A549 (cell line): Measurements from ENCODE around the gene C2CD2. TPM values are rescaled to one million over a fixed set of nuclear protein-coding genes. Genes with fewer than 3 reads are reported as not detected.

Experiments
- ATAC-seq, 2 experiments: fragments of 200-7000 bp in 1 of 2; fragments of >200 bp in 1 of 2; cut with Nextera tagmentation in 1 of 2; cut with Tn5 transposase in 1 of 2; 3 replicates each; pipeline versions ENCODE4 v1.8.0 to v1.9.1; 2018 to 2020; ENCODE audit warnings: mild to moderate bottlenecking in 1 of 2, moderate library complexity in 1 of 2
- CTCF ChIA-PET: fragments of 300-600 bp; sonication (Branson Sonifier 250); formaldehyde crosslinking; extraction: SDS; loops from one replicate; lab custom pipeline; 2021; ENCODE audit warnings: antibody characterized with exemption, inconsistent platforms; lab: Yijun Ruan, JAX
- POLR2A ChIA-PET: fragments of 350-600 bp; formaldehyde crosslinking; extraction: SDS; loops from one replicate; lab custom pipeline; 2021; ENCODE audit warnings: antibody characterized with exemption, inconsistent platforms; lab: Yijun Ruan, JAX
- DNase-seq, 2 experiments: peaks; one replicate each; pipeline versions ENCODE4 v3.0.0 to v3.0.0-alpha.2; 2011 to 2016; ENCODE audit warnings: low read depth in 1 of 2, low spot score in 1 of 2
- FAIRE-seq: peaks from 2 replicates; lab custom pipeline; 2011; peaks lifted over from hg19 to GRCh38; lab: Jason Lieb, UNC
- H3K27ac ChIP-seq, 2 experiments: fragments of >200 bp; sonication (Bioruptor Twin); formaldehyde crosslinking; 3 replicates each; pipeline ENCODE4 v1.5.1; 2016 to 2017
- H3K4me1 ChIP-seq: fragments of >200 bp; sonication (Bioruptor Twin); formaldehyde crosslinking; 3 replicates; pipeline ENCODE4 v1.6.1; 2016
- H3K4me2 ChIP-seq: fragments of >200 bp; sonication (Bioruptor Twin); formaldehyde crosslinking; 3 replicates; pipeline ENCODE4 v1.6.1; 2016
- H3K4me3 ChIP-seq: fragments of >200 bp; sonication (Bioruptor Twin); formaldehyde crosslinking; 3 replicates; pipeline ENCODE4 v1.5.1; 2016
- H3K9me3 ChIP-seq: fragments of >200 bp; sonication (Bioruptor Twin); formaldehyde crosslinking; 3 replicates; pipeline ENCODE4 v1.6.1; 2016
- CEBPB ChIP-seq, 2 experiments: fragments of >200 bp in 1 of 2; sonication (Bioruptor Twin) in 1 of 2; formaldehyde crosslinking in 1 of 2; IDR thresholded peaks; 2 replicates each; pipeline ENCODE4 v1.6.1; 2012 to 2016
- EHF ChIP-seq: fragments of 250-450 bp; sonication (Bioruptor Pico); IDR thresholded peaks from 2 replicates; pipeline ENCODE4 v1.5.0; 2020; ENCODE audit warnings: mild to moderate bottlenecking
- FOXS1 ChIP-seq: fragments of 250-450 bp; sonication (Bioruptor Pico); IDR thresholded peaks from 2 replicates; pipeline ENCODE4 v1.5.0; 2020; ENCODE audit warnings: mild to moderate bottlenecking, moderate library complexity
- HOXB13 ChIP-seq: fragments of 250-450 bp; sonication (Bioruptor Pico); IDR thresholded peaks from 2 replicates; pipeline ENCODE4 v1.5.0; 2020; ENCODE audit warnings: low read depth, mild to moderate bottlenecking, moderate library complexity
- JUN ChIP-seq, 2 experiments: fragments of >200 bp; sonication (Bioruptor Twin); formaldehyde crosslinking; IDR thresholded peaks; 2 replicates in 1 of 2; 3 replicates in 1 of 2; pipeline ENCODE4 v1.6.1; 2016 to 2017
- KDM1A ChIP-seq: fragments of 200-600 bp; sonication (generic); IDR thresholded peaks from 2 replicates; pipeline ENCODE4 v1.6.1; 2016; ENCODE audit warnings: low read depth, mild to moderate bottlenecking
- MAFK ChIP-seq: fragments of 450-650 bp; IDR thresholded peaks from 2 replicates; pipeline ENCODE4 v1.6.1; 2014; ENCODE audit not compliant: partially characterized antibody
- POLR2A ChIP-seq: IDR thresholded peaks from 2 replicates; pipeline ENCODE4 v1.6.1; 2012; ENCODE audit warnings: mild to moderate bottlenecking, low read length
- SREBF2 ChIP-seq: fragments of 450-650 bp; IDR thresholded peaks from 2 replicates; pipeline ENCODE4 v1.6.1; 2014; ENCODE audit warnings: mild to moderate bottlenecking, moderate library complexity
- TFCP2L1 ChIP-seq: fragments of 250-450 bp; sonication (Bioruptor Pico); IDR thresholded peaks from 2 replicates; pipeline ENCODE4 v1.5.0; 2021; ENCODE audit warnings: mild to moderate bottlenecking
- ZFP36 ChIP-seq: fragments of 450-650 bp; IDR thresholded peaks from 2 replicates; pipeline ENCODE4 v1.6.1; 2014; ENCODE audit warnings: borderline replicate concordance; ENCODE audit not compliant: partially characterized antibody
- WGBS: methylation state at CpG from one replicate; pipeline ENCODE4 v1.1.6; 2017; ENCODE audit errors: missing lambda C conversion rate; 5-methylcytosine and 5-hydroxymethylcytosine counted together
- polyA plus RNA-seq, 4 experiments: library from polyadenylated mRNA; depleted of rRNA in 3 of 4; stranded (reverse); fragments of >200 nt; fragmentation: RNase III in 1 of 4; extraction: RNeasy Plus Mini Kit Qiagen cat#74134 plus additional on column Dnase treatment in 1 of 4; gene quantifications; 2 replicates in 3 of 4; 3 replicates in 1 of 4; pipeline ENCODE4 v1.2.3, GENCODE V29; 2011 to 2017
- TF ChIP-seq, protein P1 (sequence below): fragments of 250-450 bp; sonication (Bioruptor Pico); IDR thresholded peaks from 2 replicates; pipeline ENCODE4 v1.5.0; 2020; ENCODE audit warnings: low read depth, mild to moderate bottlenecking, moderate library complexity
- TF ChIP-seq, protein P2 (sequence below): fragments of >200 bp; sonication (Bioruptor Twin); formaldehyde crosslinking; IDR thresholded peaks from 3 replicates; pipeline ENCODE4 v1.5.1; 2016
- TF ChIP-seq, protein P3 (sequence below): IDR thresholded peaks from 2 replicates; pipeline ENCODE4 v1.6.1; 2012
- TF ChIP-seq, protein P4 (sequence below): fragments of 250-450 bp; sonication (Bioruptor Pico); IDR thresholded peaks from 2 replicates; pipeline ENCODE4 v1.5.0; 2021; ENCODE audit warnings: mild to moderate bottlenecking, moderate library complexity, borderline replicate concordance
- TF ChIP-seq, protein P5 (sequence below): fragments of 150-350 bp; IDR thresholded peaks from 2 replicates; pipeline ENCODE4 v1.6.1; 2014; ENCODE audit warnings: low read depth, mild to moderate bottlenecking, low read length

The C2CD2 gene
- polyA plus RNA-seq, 2 of the 4 experiments (the other 2 are of a cell fraction), result 7.0 to 13.5 TPM

DNA sequence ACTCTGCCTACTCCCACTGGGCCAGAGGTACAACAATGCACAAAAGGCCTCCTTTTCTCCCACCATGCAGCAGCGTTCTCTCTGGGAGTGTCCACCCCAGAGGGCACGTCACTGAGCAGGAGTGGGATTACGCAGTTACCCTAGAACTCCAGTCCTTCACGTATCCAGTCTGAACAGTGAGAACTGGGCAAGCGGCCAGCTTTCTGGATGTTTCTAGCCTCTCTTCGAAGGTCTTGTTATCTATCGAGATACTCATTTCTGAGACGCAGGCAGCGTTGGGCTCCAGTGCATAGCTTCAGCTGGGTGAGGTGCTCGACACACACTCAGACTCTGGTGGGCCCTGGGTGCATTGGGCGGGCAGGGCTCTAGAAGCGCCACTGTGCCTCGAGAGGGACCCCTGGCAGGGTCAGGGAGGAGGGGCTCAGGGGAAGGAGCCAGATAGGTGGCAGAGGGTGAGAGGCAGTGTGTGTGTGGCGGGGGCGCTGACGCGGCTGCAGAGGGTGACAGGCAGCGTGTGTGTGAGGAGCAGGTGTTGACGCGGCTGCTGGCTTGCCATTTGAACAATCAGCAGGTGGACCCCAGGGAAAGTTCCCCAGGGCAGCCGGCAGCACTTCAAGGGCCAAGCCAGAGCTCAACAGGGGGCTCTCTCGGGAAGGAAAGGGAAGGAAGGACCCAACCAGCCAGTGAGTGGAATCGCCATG, 102.6 kb downstream of the C2CD2 start:
- CTCF ChIA-PET, result no interaction called here
- TF ChIP-seq KDM1A (no peak), HOXB13 (CRISPR knock-in tag) (no peak), FOXS1 (CRISPR knock-in tag) (no peak), ZFP36 (no peak), EHF (CRISPR knock-in tag) (no peak), CEBPB (IDR thresholded peaks at IDR 0.05) (no peak), TFCP2L1 (CRISPR knock-in tag) (no peak), SREBF2 (no peak), MAFK (no peak), POLR2A (no peak)
- TF ChIP-seq, protein P1, sequence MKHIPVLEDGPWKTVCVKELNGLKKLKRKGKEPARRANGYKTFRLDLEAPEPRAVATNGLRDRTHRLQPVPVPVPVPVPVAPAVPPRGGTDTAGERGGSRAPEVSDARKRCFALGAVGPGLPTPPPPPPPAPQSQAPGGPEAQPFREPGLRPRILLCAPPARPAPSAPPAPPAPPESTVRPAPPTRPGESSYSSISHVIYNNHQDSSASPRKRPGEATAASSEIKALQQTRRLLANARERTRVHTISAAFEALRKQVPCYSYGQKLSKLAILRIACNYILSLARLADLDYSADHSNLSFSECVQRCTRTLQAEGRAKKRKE (CRISPR knock-in tag), result no peak
- TF ChIP-seq, protein P2, sequence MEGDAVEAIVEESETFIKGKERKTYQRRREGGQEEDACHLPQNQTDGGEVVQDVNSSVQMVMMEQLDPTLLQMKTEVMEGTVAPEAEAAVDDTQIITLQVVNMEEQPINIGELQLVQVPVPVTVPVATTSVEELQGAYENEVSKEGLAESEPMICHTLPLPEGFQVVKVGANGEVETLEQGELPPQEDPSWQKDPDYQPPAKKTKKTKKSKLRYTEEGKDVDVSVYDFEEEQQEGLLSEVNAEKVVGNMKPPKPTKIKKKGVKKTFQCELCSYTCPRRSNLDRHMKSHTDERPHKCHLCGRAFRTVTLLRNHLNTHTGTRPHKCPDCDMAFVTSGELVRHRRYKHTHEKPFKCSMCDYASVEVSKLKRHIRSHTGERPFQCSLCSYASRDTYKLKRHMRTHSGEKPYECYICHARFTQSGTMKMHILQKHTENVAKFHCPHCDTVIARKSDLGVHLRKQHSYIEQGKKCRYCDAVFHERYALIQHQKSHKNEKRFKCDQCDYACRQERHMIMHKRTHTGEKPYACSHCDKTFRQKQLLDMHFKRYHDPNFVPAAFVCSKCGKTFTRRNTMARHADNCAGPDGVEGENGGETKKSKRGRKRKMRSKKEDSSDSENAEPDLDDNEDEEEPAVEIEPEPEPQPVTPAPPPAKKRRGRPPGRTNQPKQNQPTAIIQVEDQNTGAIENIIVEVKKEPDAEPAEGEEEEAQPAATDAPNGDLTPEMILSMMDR, result no peak
- TF ChIP-seq, protein P3, sequence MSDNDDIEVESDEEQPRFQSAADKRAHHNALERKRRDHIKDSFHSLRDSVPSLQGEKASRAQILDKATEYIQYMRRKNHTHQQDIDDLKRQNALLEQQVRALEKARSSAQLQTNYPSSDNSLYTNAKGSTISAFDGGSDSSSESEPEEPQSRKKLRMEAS, result no peak
- TF ChIP-seq, protein P4, sequence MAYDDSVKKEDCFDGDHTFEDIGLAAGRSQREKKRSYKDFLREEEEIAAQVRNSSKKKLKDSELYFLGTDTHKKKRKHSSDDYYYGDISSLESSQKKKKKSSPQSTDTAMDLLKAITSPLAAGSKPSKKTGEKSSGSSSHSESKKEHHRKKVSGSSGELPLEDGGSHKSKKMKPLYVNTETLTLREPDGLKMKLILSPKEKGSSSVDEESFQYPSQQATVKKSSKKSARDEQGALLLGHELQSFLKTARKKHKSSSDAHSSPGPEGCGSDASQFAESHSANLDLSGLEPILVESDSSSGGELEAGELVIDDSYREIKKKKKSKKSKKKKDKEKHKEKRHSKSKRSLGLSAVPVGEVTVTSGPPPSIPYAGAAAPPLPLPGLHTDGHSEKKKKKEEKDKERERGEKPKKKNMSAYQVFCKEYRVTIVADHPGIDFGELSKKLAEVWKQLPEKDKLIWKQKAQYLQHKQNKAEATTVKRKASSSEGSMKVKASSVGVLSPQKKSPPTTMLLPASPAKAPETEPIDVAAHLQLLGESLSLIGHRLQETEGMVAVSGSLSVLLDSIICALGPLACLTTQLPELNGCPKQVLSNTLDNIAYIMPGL (CRISPR knock-in tag), result no peak
- TF ChIP-seq, all 56 proteins: peak for 0
- Histone ChIP-seq H3K9me3 (no peaks in the 10 kb centered on the region), H3K4me3 (no peak overlapping the region), H3K4me2 (no peak overlapping the region), H3K27ac (no peak overlapping the region), H3K4me1 (0 out of 3 replicates have a peak, but pooled peaks cover 9% of the 10 kb centered on the region)
- FAIRE-seq (no peak), DNase-seq (no peak), ATAC-seq (no peak)
- POLR2A ChIA-PET, result interaction anchor here (0.6 kb wide), 1 partner anchor 13 kb away, joined by 3 read pairs; no protein-coding TSS in a partner anchor
- WGBS, result 90% methylated on average over 14 of the region's 23 CpGs

DNA sequence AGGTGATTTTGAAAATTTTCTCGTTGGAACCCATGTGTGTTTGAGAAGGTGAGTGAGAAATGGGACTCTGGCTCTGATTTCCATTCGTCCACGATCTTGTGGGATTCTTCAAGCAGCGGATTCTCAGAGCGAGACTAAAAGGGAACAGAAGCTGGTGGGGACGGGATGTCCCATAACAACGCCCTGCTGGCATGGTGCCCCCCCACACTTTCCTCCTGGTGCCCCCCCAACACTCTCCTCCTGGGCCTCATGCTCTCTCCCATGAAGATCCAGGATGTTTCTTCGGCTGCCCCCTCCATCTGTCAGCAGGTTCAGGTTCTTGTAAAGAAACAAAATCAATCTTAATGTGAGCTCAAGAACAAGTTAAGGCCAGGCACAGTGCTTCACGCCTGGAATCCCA, 103.7 kb downstream of the C2CD2 start:
- DNase-seq, result no peak
- H3K27ac ChIP-seq, result no peak overlapping the region
- H3K4me3 ChIP-seq, result no peak overlapping the region
- CTCF ChIA-PET, result no interaction called here
- TF ChIP-seq JUN (IDR thresholded peaks at IDR 0.05), result no peak
- TF ChIP-seq, protein P4 (CRISPR knock-in tag), result no peak
- TF ChIP-seq, protein P5, sequence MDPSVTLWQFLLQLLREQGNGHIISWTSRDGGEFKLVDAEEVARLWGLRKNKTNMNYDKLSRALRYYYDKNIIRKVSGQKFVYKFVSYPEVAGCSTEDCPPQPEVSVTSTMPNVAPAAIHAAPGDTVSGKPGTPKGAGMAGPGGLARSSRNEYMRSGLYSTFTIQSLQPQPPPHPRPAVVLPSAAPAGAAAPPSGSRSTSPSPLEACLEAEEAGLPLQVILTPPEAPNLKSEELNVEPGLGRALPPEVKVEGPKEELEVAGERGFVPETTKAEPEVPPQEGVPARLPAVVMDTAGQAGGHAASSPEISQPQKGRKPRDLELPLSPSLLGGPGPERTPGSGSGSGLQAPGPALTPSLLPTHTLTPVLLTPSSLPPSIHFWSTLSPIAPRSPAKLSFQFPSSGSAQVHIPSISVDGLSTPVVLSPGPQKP, result no peak
- TF ChIP-seq, all 56 proteins: peak for 0
- POLR2A ChIA-PET, result no interaction called here
- Histone ChIP-seq H3K9me3 (no peaks in the 10 kb centered on the region), H3K4me1 (0 out of 3 replicates have a peak, but pooled peaks cover 9% of the 10 kb centered on the region), H3K4me2 (no peak overlapping the region)
- ATAC-seq, result no peak
- WGBS, result 92% methylated on average over 9 of the region's 9 CpGs
- FAIRE-seq, result no peak
